ENCODE data around the gene SORCS2. TPM values are rescaled to one million over a fixed set of nuclear protein-coding genes. Genes with fewer than 3 reads are reported as not detected.

Gene SORCS2
- total and polyA plus RNA-seq, 2 donors (not counting 1 experiment from before 2014, with no cell fraction given) = not detected

DNA sequence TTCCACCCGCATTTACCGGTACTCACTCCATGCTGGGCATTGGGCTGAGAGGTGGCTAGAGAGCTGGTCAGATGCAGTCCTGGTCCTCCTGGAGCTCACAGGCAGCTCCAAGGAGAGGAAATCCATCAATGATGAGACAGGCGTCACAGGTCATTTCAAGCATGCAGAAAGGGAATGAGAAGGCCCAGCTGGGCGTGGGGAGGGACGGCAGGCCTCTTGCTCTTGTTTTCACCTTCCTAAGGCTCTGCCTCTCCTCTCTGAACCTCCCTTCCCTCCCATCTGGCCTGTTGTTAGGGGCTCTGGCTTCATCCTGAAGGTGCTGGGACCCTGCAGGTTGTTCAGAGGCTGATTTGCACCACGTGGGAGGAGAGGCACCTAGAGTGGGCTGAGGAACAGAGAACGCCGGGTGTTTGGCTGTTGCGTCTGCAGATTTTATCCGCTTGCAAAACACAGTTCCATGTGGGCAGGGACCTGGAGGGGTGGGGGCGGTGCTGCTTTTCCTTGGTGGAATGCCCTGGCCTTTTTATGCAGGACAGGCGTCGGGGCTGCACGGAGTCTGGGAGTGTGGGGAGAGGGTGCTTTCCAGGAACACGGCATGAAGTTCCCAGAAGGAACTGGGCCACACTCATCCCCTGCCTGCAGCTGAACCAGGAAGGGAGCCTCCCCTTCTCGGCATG lies 323.9 kb downstream of the SORCS2 start:
- Histone ChIP-seq H3K79me2 (ENCODE audit: control insufficient read depth, insufficient read depth, low read length) (no peaks in the 10 kb centered on the region), H3K4me3 (ENCODE audit: control extremely low read depth in 1 of 5, extremely low read depth in 1 of 5, insufficient read depth in 1 of 5, low read depth in 2 of 5, low read length in 4 of 5) (no peak overlapping the region), H3K9ac (ENCODE audit: low read length) (no peak overlapping the region), H2AFZ (ENCODE audit: insufficient read depth, low read depth, low read length, poor library complexity, severe bottlenecking) (no peak overlapping the region), H3K9me3 (ENCODE audit: control extremely low read depth in 1 of 3, control insufficient read depth in 2 of 3, insufficient read depth in 1 of 3, low read length in 2 of 3) (peaks cover 0 to 14% (median 0%) of the 10 kb centered on the region in 3 donors), H3K4me1 (ENCODE audit: control insufficient read depth in 2 of 2, insufficient read depth in 2 of 2, low read length in 2 of 2) (no peaks in the 10 kb centered on the region), H4K20me1 (ENCODE audit: control insufficient read depth, insufficient read depth, low read length, poor library complexity, severe bottlenecking) (no peaks in the 10 kb centered on the region), H3K27me3 (replicated peaks in 1 of 4; ENCODE audit: control extremely low read depth in 1 of 4, control insufficient read depth in 3 of 4, insufficient read depth in 4 of 4, low read length in 3 of 4) (peaks cover 0 to 3% (median 0%) of the 10 kb centered on the region in 4 experiments), H3K4me2 (replicated peaks; ENCODE audit: low read depth, low read length, poor library complexity, severe bottlenecking) (no peak overlapping the region), H3K27ac (ENCODE audit: low read length in 2 of 2) (no peak overlapping the region), H3K36me3 (replicated peaks in 1 of 2; ENCODE audit: control extremely low read depth in 1 of 2, control insufficient read depth in 1 of 2, extremely low read depth in 1 of 2, insufficient read depth in 2 of 2, low read length in 1 of 2) (no peaks in the 10 kb centered on the region)
- TF ChIP-seq, protein P1, sequence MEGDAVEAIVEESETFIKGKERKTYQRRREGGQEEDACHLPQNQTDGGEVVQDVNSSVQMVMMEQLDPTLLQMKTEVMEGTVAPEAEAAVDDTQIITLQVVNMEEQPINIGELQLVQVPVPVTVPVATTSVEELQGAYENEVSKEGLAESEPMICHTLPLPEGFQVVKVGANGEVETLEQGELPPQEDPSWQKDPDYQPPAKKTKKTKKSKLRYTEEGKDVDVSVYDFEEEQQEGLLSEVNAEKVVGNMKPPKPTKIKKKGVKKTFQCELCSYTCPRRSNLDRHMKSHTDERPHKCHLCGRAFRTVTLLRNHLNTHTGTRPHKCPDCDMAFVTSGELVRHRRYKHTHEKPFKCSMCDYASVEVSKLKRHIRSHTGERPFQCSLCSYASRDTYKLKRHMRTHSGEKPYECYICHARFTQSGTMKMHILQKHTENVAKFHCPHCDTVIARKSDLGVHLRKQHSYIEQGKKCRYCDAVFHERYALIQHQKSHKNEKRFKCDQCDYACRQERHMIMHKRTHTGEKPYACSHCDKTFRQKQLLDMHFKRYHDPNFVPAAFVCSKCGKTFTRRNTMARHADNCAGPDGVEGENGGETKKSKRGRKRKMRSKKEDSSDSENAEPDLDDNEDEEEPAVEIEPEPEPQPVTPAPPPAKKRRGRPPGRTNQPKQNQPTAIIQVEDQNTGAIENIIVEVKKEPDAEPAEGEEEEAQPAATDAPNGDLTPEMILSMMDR (IDR thresholded peaks at IDR 0.05) = no peak
- TF ChIP-seq EZH2 (IDR thresholded peaks at IDR 0.05; ENCODE audit: borderline replicate concordance, insufficient read depth, low read depth, low read length, poor library complexity, severe bottlenecking) = no peak
- WGBS (ENCODE audit: insufficient coverage) = 54% methylated on average over 15 of the region's 16 CpGs
- DNase-seq = no peak
- Mint-ChIP-seq H3K27ac (no peak overlapping the region), H3K27me3 (peaks cover 3% of the 10 kb centered on the region), H3K4me3 (no peak overlapping the region), H3K4me1 (no peaks in the 10 kb centered on the region), H3K9me3 (ENCODE audit: insufficient read depth) (no peaks in the 10 kb centered on the region)
- ChIA-PET CTCF (no interaction called here), POLR2A (no interaction called here)
- ATAC-seq (ENCODE audit: low read depth) = no peak
- intact Hi-C loops (cut with micrococcal nuclease) = no loop called here

DNA sequence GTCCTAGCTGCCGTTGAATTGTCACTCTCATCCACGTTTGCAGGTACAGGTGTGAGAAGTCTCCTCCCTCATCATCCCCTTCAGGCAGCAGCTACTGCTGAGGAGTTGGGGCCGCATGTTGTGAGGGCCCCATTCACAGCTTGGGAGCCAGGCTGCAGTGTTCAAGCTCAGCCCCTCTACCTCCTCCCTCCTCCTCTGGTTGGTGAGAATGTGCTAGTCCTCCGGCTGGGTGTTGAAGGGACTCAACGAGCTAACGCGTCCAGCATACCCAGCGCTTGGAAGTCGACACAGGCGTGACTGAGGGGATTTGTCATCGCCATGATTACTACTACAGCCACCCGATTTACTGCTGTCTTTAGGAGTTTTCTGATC lies 324.4 kb downstream of the SORCS2 start:
- no peaks in the 10 kb centered on the region for H3K36me3 ChIP-seq (replicated peaks in 1 of 2; ENCODE audit: control extremely low read depth in 1 of 2, control insufficient read depth in 1 of 2, extremely low read depth in 1 of 2, insufficient read depth in 2 of 2, low read length in 1 of 2)
- DNase-seq (no peak), ATAC-seq (ENCODE audit: low read depth) (no peak)
- peaks cover 3% of the 10 kb centered on the region for H3K27me3 Mint-ChIP-seq
- no peaks in the 10 kb centered on the region for H3K4me1 Mint-ChIP-seq
- no peaks in the 10 kb centered on the region for H4K20me1 ChIP-seq (ENCODE audit: control insufficient read depth, insufficient read depth, low read length, poor library complexity, severe bottlenecking)
- H3K4me3 ChIP-seq (ENCODE audit: control extremely low read depth in 1 of 5, extremely low read depth in 1 of 5, insufficient read depth in 1 of 5, low read depth in 2 of 5, low read length in 4 of 5) = no peak overlapping the region
- CTCF ChIA-PET = no interaction called here
- H3K9ac ChIP-seq (ENCODE audit: low read length) = no peak overlapping the region
- no peak overlapping the region for H3K27ac ChIP-seq (ENCODE audit: low read length in 2 of 2)
- 26% methylated on average over 2 of the region's 12 CpGs for WGBS (ENCODE audit: insufficient coverage)
- peaks cover 0 to 3% (median 0%) of the 10 kb centered on the region in 4 experiments for H3K27me3 ChIP-seq (replicated peaks in 1 of 4; ENCODE audit: control extremely low read depth in 1 of 4, control insufficient read depth in 3 of 4, insufficient read depth in 4 of 4, low read length in 3 of 4)
- no peaks in the 10 kb centered on the region for H3K4me1 ChIP-seq (ENCODE audit: control insufficient read depth in 2 of 2, insufficient read depth in 2 of 2, low read length in 2 of 2)
- POLR2A ChIA-PET = no interaction called here
- H3K9me3 Mint-ChIP-seq (ENCODE audit: insufficient read depth) = no peaks in the 10 kb centered on the region
- H3K79me2 ChIP-seq (ENCODE audit: control insufficient read depth, insufficient read depth, low read length) = no peaks in the 10 kb centered on the region
- H3K9me3 ChIP-seq (ENCODE audit: control extremely low read depth in 1 of 3, control insufficient read depth in 2 of 3, insufficient read depth in 1 of 3, low read length in 2 of 3) = peaks cover 0 to 14% (median 0%) of the 10 kb centered on the region in 3 donors
- H2AFZ ChIP-seq (ENCODE audit: insufficient read depth, low read depth, low read length, poor library complexity, severe bottlenecking) = no peak overlapping the region
- no peak overlapping the region for H3K4me2 ChIP-seq (replicated peaks; ENCODE audit: low read depth, low read length, poor library complexity, severe bottlenecking)
- no peak for TF ChIP-seq EZH2 (IDR thresholded peaks at IDR 0.05; ENCODE audit: borderline replicate concordance, insufficient read depth, low read depth, low read length, poor library complexity, severe bottlenecking)
- TF ChIP-seq, protein P1 (IDR thresholded peaks at IDR 0.05) = no peak
- H3K27ac Mint-ChIP-seq = no peak overlapping the region
- intact Hi-C loops (cut with micrococcal nuclease) = no loop called here
- no peak overlapping the region for H3K4me3 Mint-ChIP-seq
